HFFc6 (cell line): ENCODE data around the gene RHBDL1. TPM values are rescaled to one million over a fixed set of nuclear protein-coding genes. Genes with fewer than 3 reads are reported as not detected.

ENCODE experiments used
- DNase-seq: peaks from one replicate; pipeline ENCODE4 v3.0.0-alpha.2; 2018
- H3K27ac Mint-ChIP-seq: 2 replicates; pipeline ENCODE4 v1.8.0; 2020; ENCODE audit warnings: mild to moderate bottlenecking, mixed read lengths
- H3K27me3 Mint-ChIP-seq: 2 replicates; pipeline ENCODE4 v1.8.0; 2021; ENCODE audit warnings: mild to moderate bottlenecking, moderate library complexity, mixed read lengths; ENCODE audit not compliant: insufficient read depth
- H3K36me3 Mint-ChIP-seq: 2 replicates; pipeline ENCODE4 v1.8.0; 2021; ENCODE audit warnings: low read depth, mixed read lengths
- H3K4me1 Mint-ChIP-seq: 2 replicates; pipeline ENCODE4 v1.8.0; 2020; ENCODE audit warnings: low read depth, mixed read lengths
- H3K4me3 Mint-ChIP-seq: 2 replicates; pipeline ENCODE4 v1.8.0; 2020; ENCODE audit warnings: mild to moderate bottlenecking, moderate library complexity, mixed read lengths
- H3K9me3 Mint-ChIP-seq: 2 replicates; pipeline ENCODE4 v1.8.0; 2020; ENCODE audit warnings: mild to moderate bottlenecking, mixed read lengths
- CTCF ChIP-seq: fragments of 200-600 bp; sonication (generic); IDR thresholded peaks from 2 replicates; pipeline ENCODE4 v1.5.0; 2021; ENCODE audit warnings: antibody characterized with exemption, mild to moderate bottlenecking
- total RNA-seq, 6 experiments: library from RNA; stranded (reverse); fragmentation: NEBNext Ultra II Directional; extraction: Animal tissue kit (Norgen Biotek cat#: 25700); gene quantifications; 2 replicates in 1 of 6; 3 replicates in 5 of 6; pipeline ENCODE4 v1.2.3, GENCODE V29; 2021

Gene RHBDL1
- total RNA-seq, 6 experiments from 2014 or later = 1.4 to 2.3 (median 1.7) TPM

GRCh38 chr16:661184-661821 is 14.2 kb upstream of the RHBDL1 start:
- Mint-ChIP-seq H3K9me3 (no peaks in the 10 kb centered on the region), H3K27me3 (no peaks in the 10 kb centered on the region; the same call in 1 of the 2 replicates), H3K36me3 (no peaks in the 10 kb centered on the region), H3K4me1 (no peaks in the 10 kb centered on the region), H3K4me3 (peak overlapping the region; percentile 13; the same call in 1 of the 2 replicates), H3K27ac (no peak overlapping the region)
- DNase-seq = no peak
- peak; percentile 3; the same call in 1 of the 2 replicates for TF ChIP-seq CTCF

- no peak for DNase-seq
- H3K36me3 Mint-ChIP-seq = no peaks in the 10 kb centered on the region
- H3K4me3 Mint-ChIP-seq = no peak overlapping the region
- no peaks in the 10 kb centered on the region for H3K9me3 Mint-ChIP-seq
- H3K4me1 Mint-ChIP-seq = no peaks in the 10 kb centered on the region
- no peak for TF ChIP-seq CTCF
- H3K27me3 Mint-ChIP-seq = no peaks in the 10 kb centered on the region; the same call in 1 of the 2 replicates
- H3K27ac Mint-ChIP-seq = no peak overlapping the region
Observed at GRCh38 chr16:662095-662494, 13.4 kb upstream of the RHBDL1 start.

- Mint-ChIP-seq H3K27ac (no peak overlapping the region), H3K9me3 (no peaks in the 10 kb centered on the region), H3K4me1 (no peaks in the 10 kb centered on the region), H3K4me3 (no peak overlapping the region), H3K27me3 (no peaks in the 10 kb centered on the region; the same call in 1 of the 2 replicates), H3K36me3 (no peaks in the 10 kb centered on the region)
- DNase-seq = no peak
- TF ChIP-seq CTCF = no peak
Observed at GRCh38 chr16:662597-662996, 12.9 kb upstream of the RHBDL1 start.

GRCh38 chr16:666572-666971 is 8.9 kb upstream of the RHBDL1 start:
- Mint-ChIP-seq H3K36me3 (no peaks in the 10 kb centered on the region), H3K27ac (no peak overlapping the region), H3K27me3 (no peaks in the 10 kb centered on the region; the same call in 1 of the 2 replicates), H3K9me3 (no peaks in the 10 kb centered on the region), H3K4me3 (no peak overlapping the region), H3K4me1 (no peaks in the 10 kb centered on the region)
- DNase-seq = no peak
- TF ChIP-seq CTCF = no peak

GRCh38 chr16:667113-667779 is 8.2 kb upstream of the RHBDL1 start:
- Mint-ChIP-seq H3K9me3 (no peaks in the 10 kb centered on the region), H3K4me1 (no peaks in the 10 kb centered on the region), H3K4me3 (peak overlapping the region; percentile 77), H3K36me3 (no peaks in the 10 kb centered on the region), H3K27me3 (no peaks in the 10 kb centered on the region; the same call in 1 of the 2 replicates), H3K27ac (peak overlapping the region; percentile 69)
- no peak for DNase-seq
- no peak for TF ChIP-seq CTCF
